Measurements from ENCODE around the gene GPR142.
A peak's percentile ranks its signal among the peaks of the same experiment; 100 is the strongest.

GPR142 gene

GRCh38 chr17:74330446-74330845 lies 36.9 kb upstream of the GPR142 start:
- no peak overlapping the region for H3K27ac ChIP-seq
- H3K4me1 ChIP-seq = peaks cover 30 to 71% (median 63%) of the 10 kb centered on the region in 10 experiments
- no peaks in the 10 kb centered on the region for H3K9me3 ChIP-seq (replicated peaks in 1 of 11)
- peaks cover 0 to 8% (median 0%) of the 10 kb centered on the region in 11 experiments; a peak in 3 of 22 replicates for H4K20me1 ChIP-seq
- H3K4me3 ChIP-seq = no peak overlapping the region
- peaks cover 7 to 33% (median 17%) of the 10 kb centered on the region in 11 experiments; a peak in 19 of 22 replicates for H3K27me3 ChIP-seq
- H3K9ac ChIP-seq = no peak overlapping the region
- TF ChIP-seq Cebpa-rat (IDR thresholded peaks at IDR 0.05) = no peak
- H3K36me3 ChIP-seq = no peaks in the 10 kb centered on the region
- H3K4me2 ChIP-seq = peak overlapping the region in 7 of 11 experiments; percentile 33 to 100 (median 53); a peak in 10 of 22 replicates

- Histone ChIP-seq H4K20me1 (peaks cover 0 to 11% (median 0%) of the 10 kb centered on the region in 11 experiments; a peak in 2 of 22 replicates), H3K27ac (peak overlapping the region in 3 of 11 experiments; percentile 21 to 47 (median 29); a peak in 5 of 22 replicates)
These were observed 35.2 kb upstream of the GPR142 start for GRCh38 chr17:74332017-74332650.

GRCh38 chr17:74332763-74333283 lies 34.5 kb upstream of the GPR142 start:
- Histone ChIP-seq H3K4me3 (no peak overlapping the region), H3K9ac (peak overlapping the region in 6 of 11 experiments; percentile 11 to 45 (median 36); a peak in 6 of 22 replicates), H3K27ac (peak overlapping the region in 3 of 11 experiments; percentile 21 to 47 (median 29); a peak in 5 of 22 replicates), H3K4me1 (peaks cover 9 to 47% (median 39%) of the 10 kb centered on the region in 10 experiments), H3K27me3 (peaks cover 0 to 10% (median 0%) of the 10 kb centered on the region in 11 experiments; a peak in 3 of 22 replicates), H3K4me2 (peak overlapping the region; percentile 61 to 89 (median 70)), H4K20me1 (peaks cover 0 to 11% (median 0%) of the 10 kb centered on the region in 11 experiments; a peak in 2 of 22 replicates), H3K36me3 (no peaks in the 10 kb centered on the region), H3K9me3 (replicated peaks in 1 of 11) (no peaks in the 10 kb centered on the region)
- TF ChIP-seq Cebpa-rat (IDR thresholded peaks at IDR 0.05) = no peak

More at GRCh38 chr17:74332017-74332650, 35.2 kb upstream of the GPR142 start:
- TF ChIP-seq Cebpa-rat (IDR thresholded peaks at IDR 0.05) = no peak
- H3K27me3 ChIP-seq = peaks cover 0 to 16% (median under 1%) of the 10 kb centered on the region in 11 experiments; a peak in 6 of 22 replicates
- no peak overlapping the region for H3K4me3 ChIP-seq
- no peaks in the 10 kb centered on the region for H3K9me3 ChIP-seq (replicated peaks in 1 of 11)
- peak overlapping the region; percentile 61 to 89 (median 70) for H3K4me2 ChIP-seq
- peaks cover 14 to 54% (median 46%) of the 10 kb centered on the region in 10 experiments for H3K4me1 ChIP-seq
- H3K9ac ChIP-seq = peak overlapping the region in 4 of 11 experiments; percentile 11 to 45 (median 32); a peak in 4 of 22 replicates
- H3K36me3 ChIP-seq = no peaks in the 10 kb centered on the region

- Histone ChIP-seq H3K9ac (no peak overlapping the region), H3K4me1 (peaks cover 17 to 45% (median 37%) of the 10 kb centered on the region in 10 experiments), H3K27me3 (peaks cover 0 to 1% (median 0%) of the 10 kb centered on the region in 11 experiments; a peak in 1 of 22 replicates), H3K9me3 (replicated peaks in 1 of 11) (no peaks in the 10 kb centered on the region), H3K36me3 (no peaks in the 10 kb centered on the region), H3K4me2 (no peak overlapping the region), H4K20me1 (peaks cover 0 to 11% (median 0%) of the 10 kb centered on the region in 11 experiments; a peak in 2 of 22 replicates), H3K27ac (no peak overlapping the region), H3K4me3 (no peak overlapping the region)
- no peak for TF ChIP-seq Cebpa-rat (IDR thresholded peaks at IDR 0.05)
These were observed 32.8 kb upstream of the GPR142 start for GRCh38 chr17:74334393-74335039.

GRCh38 chr17:74335529-74336062 lies 31.7 kb upstream of the GPR142 start:
- TF ChIP-seq Cebpa-rat (IDR thresholded peaks at IDR 0.05) = no peak

GRCh38 chr17:74336307-74336706 lies 31.0 kb upstream of the GPR142 start:
- no peak overlapping the region; a peak in 2 of 22 replicates for H3K4me2 ChIP-seq
- H3K27ac ChIP-seq = no peak overlapping the region
- peaks cover 0 to 10% (median 0%) of the 10 kb centered on the region in 11 experiments; a peak in 4 of 22 replicates for H3K27me3 ChIP-seq
- no peaks in the 10 kb centered on the region for H3K9me3 ChIP-seq (replicated peaks in 1 of 11)
- no peak overlapping the region for H3K4me3 ChIP-seq
- no peaks in the 10 kb centered on the region for H3K36me3 ChIP-seq
- peaks cover 0 to 5% (median 0%) of the 10 kb centered on the region in 11 experiments; a peak in 1 of 22 replicates for H4K20me1 ChIP-seq
- TF ChIP-seq Cebpa-rat (IDR thresholded peaks at IDR 0.05) = no peak
- peaks cover 16 to 50% (median 45%) of the 10 kb centered on the region in 10 experiments for H3K4me1 ChIP-seq
- no peak overlapping the region for H3K9ac ChIP-seq

More at GRCh38 chr17:74335529-74336062, 31.7 kb upstream of the GPR142 start:
- no peaks in the 10 kb centered on the region for H3K9me3 ChIP-seq (replicated peaks in 1 of 11)
- no peak overlapping the region for H3K27ac ChIP-seq
- H3K9ac ChIP-seq = no peak overlapping the region
- peaks cover 0 to 10% (median 0%) of the 10 kb centered on the region in 11 experiments; a peak in 4 of 22 replicates for H3K27me3 ChIP-seq
- no peaks in the 10 kb centered on the region for H3K36me3 ChIP-seq
- peaks cover 16 to 45% (median 38%) of the 10 kb centered on the region in 10 experiments for H3K4me1 ChIP-seq
- H3K4me3 ChIP-seq = no peak overlapping the region
- H3K4me2 ChIP-seq = no peak overlapping the region
- peaks cover 0 to 8% (median 0%) of the 10 kb centered on the region in 11 experiments; a peak in 2 of 22 replicates for H4K20me1 ChIP-seq

- H3K9me3 ChIP-seq (replicated peaks in 1 of 11) = no peaks in the 10 kb centered on the region
- peaks cover 0 to 5% (median 0%) of the 10 kb centered on the region in 11 experiments; a peak in 1 of 22 replicates for H4K20me1 ChIP-seq
- peak overlapping the region in 3 of 11 experiments; percentile 56 to 87 (median 74); a peak in 4 of 22 replicates for H3K4me2 ChIP-seq
- no peak overlapping the region for H3K9ac ChIP-seq
- H3K4me1 ChIP-seq = peaks cover 15 to 53% (median 50%) of the 10 kb centered on the region in 10 experiments
- no peak for TF ChIP-seq Cebpa-rat (IDR thresholded peaks at IDR 0.05)
- no peak overlapping the region for H3K4me3 ChIP-seq
- H3K36me3 ChIP-seq = no peaks in the 10 kb centered on the region
- H3K27me3 ChIP-seq = peaks cover 0 to 10% (median 0%) of the 10 kb centered on the region in 11 experiments; a peak in 4 of 22 replicates
- no peak overlapping the region for H3K27ac ChIP-seq
These were observed 29.3 kb upstream of the GPR142 start for GRCh38 chr17:74337834-74338500.
